Bronchial epithelial cell (primary cell): ENCODE results near the gene SELENOO. TPM values are rescaled to one million over a fixed set of nuclear protein-coding genes. Genes with fewer than 3 reads are reported as not detected.

ENCODE experiments used
- DNase-seq: peaks from one replicate; pipeline ENCODE4 v3.0.0-alpha.2; 2010; ENCODE audit warnings: low read depth
- FAIRE-seq: peaks from 2 replicates; lab custom pipeline; 2011; peaks lifted over from hg19 to GRCh38; lab: Jason Lieb, UNC
- H3K27me3 ChIP-seq: 2 replicates; pipeline ENCODE4 v1.5.1; 2011; ENCODE audit warnings: low read length; ENCODE audit not compliant: control insufficient read depth, insufficient read depth
- H3K36me3 ChIP-seq: 2 replicates; pipeline ENCODE4 v1.5.1; 2011; ENCODE audit warnings: low read length; ENCODE audit not compliant: control insufficient read depth, insufficient read depth
- H3K4me3 ChIP-seq: 2 replicates; pipeline ENCODE4 v1.5.1; 2011; ENCODE audit warnings: mild to moderate bottlenecking, low read depth, low read length, control low read depth
- total RNA-seq: library from RNA; depleted of rRNA; stranded (reverse); fragments of >200 nt; gene quantifications from 2 replicates; pipeline ENCODE4 v1.2.1, GENCODE V29; 2014
- TF ChIP-seq, protein P1 (sequence below): IDR thresholded peaks from 2 replicates; pipeline ENCODE4 v1.5.1; 2011; ENCODE audit warnings: mild to moderate bottlenecking, moderate library complexity, low read length, control low read depth, inconsistent platforms; ENCODE audit not compliant: insufficient read depth, severe bottlenecking

The SELENOO gene
- total RNA-seq, 1 donor from 2014 or later, result 20.8 TPM

- TF ChIP-seq, protein P1, sequence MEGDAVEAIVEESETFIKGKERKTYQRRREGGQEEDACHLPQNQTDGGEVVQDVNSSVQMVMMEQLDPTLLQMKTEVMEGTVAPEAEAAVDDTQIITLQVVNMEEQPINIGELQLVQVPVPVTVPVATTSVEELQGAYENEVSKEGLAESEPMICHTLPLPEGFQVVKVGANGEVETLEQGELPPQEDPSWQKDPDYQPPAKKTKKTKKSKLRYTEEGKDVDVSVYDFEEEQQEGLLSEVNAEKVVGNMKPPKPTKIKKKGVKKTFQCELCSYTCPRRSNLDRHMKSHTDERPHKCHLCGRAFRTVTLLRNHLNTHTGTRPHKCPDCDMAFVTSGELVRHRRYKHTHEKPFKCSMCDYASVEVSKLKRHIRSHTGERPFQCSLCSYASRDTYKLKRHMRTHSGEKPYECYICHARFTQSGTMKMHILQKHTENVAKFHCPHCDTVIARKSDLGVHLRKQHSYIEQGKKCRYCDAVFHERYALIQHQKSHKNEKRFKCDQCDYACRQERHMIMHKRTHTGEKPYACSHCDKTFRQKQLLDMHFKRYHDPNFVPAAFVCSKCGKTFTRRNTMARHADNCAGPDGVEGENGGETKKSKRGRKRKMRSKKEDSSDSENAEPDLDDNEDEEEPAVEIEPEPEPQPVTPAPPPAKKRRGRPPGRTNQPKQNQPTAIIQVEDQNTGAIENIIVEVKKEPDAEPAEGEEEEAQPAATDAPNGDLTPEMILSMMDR, result no peak
- Histone ChIP-seq H3K36me3 (no peaks in the 10 kb centered on the region), H3K27me3 (no peaks in the 10 kb centered on the region), H3K4me3 (no peak overlapping the region)
- DNase-seq (no peak), FAIRE-seq (no peak)
Observed at GRCh38 chr22:50180727-50181521, 19.9 kb upstream of the SELENOO start.

GRCh38 chr22:50182176-50183081 lies 18.4 kb upstream of the SELENOO start:
- H3K4me3 ChIP-seq, result no peak overlapping the region

GRCh38 chr22:50183141-50183971 lies 17.5 kb upstream of the SELENOO start:
- H3K4me3 ChIP-seq, result no peak overlapping the region
- no peaks in the 10 kb centered on the region for H3K36me3 ChIP-seq
- H3K27me3 ChIP-seq, result no peaks in the 10 kb centered on the region
- FAIRE-seq, result no peak
- no peak for DNase-seq
- TF ChIP-seq, protein P1, result no peak

More at GRCh38 chr22:50182176-50183081, 18.4 kb upstream of the SELENOO start:
- Histone ChIP-seq H3K36me3 (no peaks in the 10 kb centered on the region), H3K27me3 (no peaks in the 10 kb centered on the region)
- FAIRE-seq, result no peak
- DNase-seq, result no peak
- TF ChIP-seq, protein P1, result no peak

GRCh38 chr22:50184004-50184901 lies 16.6 kb upstream of the SELENOO start:
- TF ChIP-seq, protein P1, result no peak
- Histone ChIP-seq H3K4me3 (no peak overlapping the region), H3K36me3 (no peaks in the 10 kb centered on the region), H3K27me3 (no peaks in the 10 kb centered on the region)
- FAIRE-seq, result no peak
- DNase-seq, result no peak
